Loucy (cell line): Measurements from ENCODE around the gene GABARAPL2.
"Not testable (repeated sequence)": the region's sequence is repeated elsewhere in the genome, so short reads cannot be mapped to it uniquely, and the experiment has no call there.

Experiments used
- H2AFZ ChIP-seq: fragments of 200-600 bp; sonication (generic); 2 replicates; pipeline ENCODE4 v1.6.0; 2016; ENCODE audit warnings: antibody characterized with exemption, mild to moderate bottlenecking, low read length, moderate library complexity
- H3F3A ChIP-seq: fragments of 200-600 bp; 2 replicates; pipeline ENCODE4 v1.6.0; 2016; ENCODE audit warnings: antibody characterized with exemption, low read depth, mild to moderate bottlenecking
- H3K27me3 ChIP-seq: fragments of 200-600 bp; sonication (generic); 2 replicates; pipeline ENCODE4 v1.6.1; 2014; ENCODE audit warnings: low read length, mild to moderate bottlenecking; ENCODE audit not compliant: insufficient read depth, poor library complexity, severe bottlenecking
- H3K36me3 ChIP-seq: fragments of 200-600 bp; sonication (generic); 2 replicates; pipeline ENCODE4 v1.6.1; 2016; ENCODE audit warnings: low read length; ENCODE audit not compliant: insufficient read depth
- H3K4me1 ChIP-seq: fragments of 200-600 bp; sonication (generic); 2 replicates; pipeline ENCODE4 v1.5.1; 2014; ENCODE audit warnings: low read length, mild to moderate bottlenecking; ENCODE audit not compliant: insufficient read depth, poor library complexity, severe bottlenecking
- H3K4me2 ChIP-seq: fragments of 200-600 bp; sonication (generic); 2 replicates; pipeline ENCODE4 v1.6.0; 2014; ENCODE audit warnings: antibody characterized with exemption, low read length, low read depth, mild to moderate bottlenecking; ENCODE audit not compliant: poor library complexity, severe bottlenecking
- H3K4me3 ChIP-seq: fragments of 200-600 bp; sonication (generic); 2 replicates; pipeline ENCODE4 v1.5.1; 2014; ENCODE audit warnings: low read length, mild to moderate bottlenecking, mixed read lengths; ENCODE audit not compliant: poor library complexity, severe bottlenecking
- H3K79me2 ChIP-seq: fragments of 200-600 bp; sonication (generic); 2 replicates; pipeline ENCODE4 v1.6.1; 2014; ENCODE audit warnings: low read length; ENCODE audit not compliant: insufficient read depth
- H3K9ac ChIP-seq: fragments of 200-600 bp; sonication (generic); 2 replicates; pipeline ENCODE4 v1.6.0; 2014; ENCODE audit warnings: mild to moderate bottlenecking, low read depth, low read length, moderate library complexity; ENCODE audit not compliant: poor library complexity, severe bottlenecking
- H3K9me2 ChIP-seq: fragments of 200-600 bp; sonication (generic); replicated peaks from 2 replicates; pipeline ENCODE4 v1.6.1; 2016; ENCODE audit warnings: low read depth, low read length, mixed read lengths
- H3K9me3 ChIP-seq: fragments of 200-600 bp; sonication (generic); 2 replicates; pipeline ENCODE4 v1.6.1; 2014; ENCODE audit warnings: mild to moderate bottlenecking, antibody characterized with exemption, low read length, low read depth; ENCODE audit not compliant: insufficient read depth
- H4K20me1 ChIP-seq: fragments of 200-600 bp; sonication (generic); 2 replicates; pipeline ENCODE4 v1.6.0; 2014; ENCODE audit warnings: antibody characterized with exemption, low read length, mild to moderate bottlenecking; ENCODE audit not compliant: insufficient read depth, poor library complexity, severe bottlenecking
- EZH2phosphoT487 ChIP-seq: fragments of 200-600 bp; IDR thresholded peaks from 2 replicates; pipeline ENCODE4 v1.6.1; 2018; ENCODE audit warnings: antibody characterized with exemption, mild to moderate bottlenecking, moderate library complexity, borderline replicate concordance
- TF ChIP-seq, protein P1 (sequence below): fragments of 200-600 bp; sonication (generic); conservative IDR thresholded peaks from 2 replicates; pipeline ENCODE4 v1.5.1; 2014; ENCODE audit warnings: mild to moderate bottlenecking, antibody characterized with exemption, low read length

Gene GABARAPL2

GRCh38 chr16:75588716-75589115 is 22.5 kb downstream of the GABARAPL2 start:
- no peaks in the 10 kb centered on the region for H3K27me3 ChIP-seq
- no peaks in the 10 kb centered on the region for H3K79me2 ChIP-seq
- H3K4me3 ChIP-seq: no peak overlapping the region
- H3K9me2 ChIP-seq: no peaks in the 10 kb centered on the region
- H3K4me1 ChIP-seq: no peaks in the 10 kb centered on the region
- no peak overlapping the region for H3K4me2 ChIP-seq
- no peaks in the 10 kb centered on the region for H4K20me1 ChIP-seq
- no peaks in the 10 kb centered on the region for H3F3A ChIP-seq
- TF ChIP-seq, protein P1, sequence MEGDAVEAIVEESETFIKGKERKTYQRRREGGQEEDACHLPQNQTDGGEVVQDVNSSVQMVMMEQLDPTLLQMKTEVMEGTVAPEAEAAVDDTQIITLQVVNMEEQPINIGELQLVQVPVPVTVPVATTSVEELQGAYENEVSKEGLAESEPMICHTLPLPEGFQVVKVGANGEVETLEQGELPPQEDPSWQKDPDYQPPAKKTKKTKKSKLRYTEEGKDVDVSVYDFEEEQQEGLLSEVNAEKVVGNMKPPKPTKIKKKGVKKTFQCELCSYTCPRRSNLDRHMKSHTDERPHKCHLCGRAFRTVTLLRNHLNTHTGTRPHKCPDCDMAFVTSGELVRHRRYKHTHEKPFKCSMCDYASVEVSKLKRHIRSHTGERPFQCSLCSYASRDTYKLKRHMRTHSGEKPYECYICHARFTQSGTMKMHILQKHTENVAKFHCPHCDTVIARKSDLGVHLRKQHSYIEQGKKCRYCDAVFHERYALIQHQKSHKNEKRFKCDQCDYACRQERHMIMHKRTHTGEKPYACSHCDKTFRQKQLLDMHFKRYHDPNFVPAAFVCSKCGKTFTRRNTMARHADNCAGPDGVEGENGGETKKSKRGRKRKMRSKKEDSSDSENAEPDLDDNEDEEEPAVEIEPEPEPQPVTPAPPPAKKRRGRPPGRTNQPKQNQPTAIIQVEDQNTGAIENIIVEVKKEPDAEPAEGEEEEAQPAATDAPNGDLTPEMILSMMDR: no peak
- TF ChIP-seq EZH2phosphoT487: no peak
- H3K36me3 ChIP-seq: no peaks in the 10 kb centered on the region
- no peak overlapping the region for H2AFZ ChIP-seq
- no peaks in the 10 kb centered on the region for H3K9me3 ChIP-seq
- no peak overlapping the region for H3K9ac ChIP-seq

- no peaks in the 10 kb centered on the region for H3K9me2 ChIP-seq
- no peak overlapping the region for H2AFZ ChIP-seq
- no peak overlapping the region for H3K4me2 ChIP-seq
- no peaks in the 10 kb centered on the region for H4K20me1 ChIP-seq
- peaks cover 4% of the 10 kb centered on the region for H3K4me1 ChIP-seq
- H3K9me3 ChIP-seq: no peaks in the 10 kb centered on the region
- no peaks in the 10 kb centered on the region for H3F3A ChIP-seq
- H3K79me2 ChIP-seq: no peaks in the 10 kb centered on the region
- H3K4me3 ChIP-seq: no peak overlapping the region
- no peak overlapping the region for H3K9ac ChIP-seq
- no peaks in the 10 kb centered on the region for H3K27me3 ChIP-seq
- no peak for TF ChIP-seq EZH2phosphoT487
- TF ChIP-seq, protein P1: no peak
- H3K36me3 ChIP-seq: no peaks in the 10 kb centered on the region
Measured at GRCh38 chr16:75589306-75589705, 23.1 kb downstream of the GABARAPL2 start.

GRCh38 chr16:75590920-75591843 is 25.0 kb downstream of the GABARAPL2 start:
- Histone ChIP-seq H3K9me3 (no peaks in the 10 kb centered on the region), H2AFZ (no peak overlapping the region), H3K4me1 (peaks cover 14% of the 10 kb centered on the region), H4K20me1 (no peaks in the 10 kb centered on the region), H3K4me2 (no peak overlapping the region), H3K9ac (no peak overlapping the region), H3K9me2 (no peaks in the 10 kb centered on the region), H3K4me3 (no peak overlapping the region), H3K79me2 (no peaks in the 10 kb centered on the region), H3F3A (0 out of 2 replicates have a peak, but pooled peaks cover 3% of the 10 kb centered on the region), H3K36me3 (no peaks in the 10 kb centered on the region), H3K27me3 (no peaks in the 10 kb centered on the region)
- TF ChIP-seq, protein P1: no peak
- TF ChIP-seq EZH2phosphoT487: no peak

GRCh38 chr16:75591927-75592326 is 25.7 kb downstream of the GABARAPL2 start:
- not testable (repeated sequence) for H3K4me3 ChIP-seq, H3K36me3 ChIP-seq, H3K79me2 ChIP-seq, H3F3A ChIP-seq, H2AFZ ChIP-seq, H3K4me2 ChIP-seq, H4K20me1 ChIP-seq, H3K9me3 ChIP-seq, H3K9ac ChIP-seq, H3K9me2 ChIP-seq, H3K27me3 ChIP-seq
- H3K4me1 ChIP-seq: peaks cover 14% of the 10 kb centered on the region
